HCT116 (cell line): ENCODE results near the gene SRPK3. TPM values are rescaled to one million over a fixed set of nuclear protein-coding genes. Genes with fewer than 3 reads are reported as not detected.
"Not testable (repeated sequence)": the region's sequence is repeated elsewhere in the genome, so short reads cannot be mapped to it uniquely, and the experiment has no call there.

Source experiments
- ATAC-seq: fragments of 200-7000 bp; cut with Tn5 transposase; 2 replicates; pipeline ENCODE4 v1.9.1; 2020; ENCODE audit warnings: mild to moderate bottlenecking, moderate library complexity
- BruUV-seq: library from RNA; stranded (reverse); fragments of 400-500 nt; replicated peaks from 2 replicates; lab custom pipeline; 2021; lab: Mats Ljungman, UMichigan
- CTCF ChIA-PET: fragments of 300-600 bp; sonication (Branson Sonifier 250); formaldehyde crosslinking; loops from one replicate; lab custom pipeline; 2021; ENCODE audit warnings: antibody characterized with exemption; lab: Charles Lee
- POLR2A ChIA-PET: fragments of 300-600, 350-600 bp; sonication (Branson Sonifier 250); formaldehyde crosslinking; loops from one replicate; lab custom pipeline; 2021; ENCODE audit warnings: antibody characterized with exemption; lab: Charles Lee
- RAD21 ChIA-PET, 2 experiments: fragments of 300-600 bp; sonication (Branson Sonifier 250); formaldehyde crosslinking; loops; one replicate each; lab custom pipeline; 2023; ENCODE audit warnings: low total read pairs in 2 of 2; ENCODE audit not compliant: uncharacterized antibody in 2 of 2, unreplicated experiment in 2 of 2, low non-redundant PET in 1 of 2; lab: Charles Lee
- DNase-seq: peaks from one replicate; pipeline ENCODE4 v3.0.0-alpha.2; 2010; ENCODE audit warnings: low read depth, low spot score
- H2AFZ ChIP-seq: fragments of 200-600 bp; shearing (Covaris generic), sonication (generic); 2 replicates; pipeline ENCODE4 v1.6.1; 2017; ENCODE audit warnings: low read depth, mixed run types, mixed read lengths, antibody characterized with exemption, low read length; ENCODE audit not compliant: poor library complexity, severe bottlenecking
- H3K27ac ChIP-seq: 2 replicates; pipeline ENCODE4 v1.5.1; 2012; ENCODE audit warnings: low read depth, low read length
- H3K27me3 ChIP-seq: fragments of 200-600 bp; sonication (generic); 2 replicates; pipeline ENCODE4 v1.6.1; 2016; ENCODE audit warnings: mixed run types, low read length, mixed read lengths; ENCODE audit not compliant: insufficient read depth
- H3K36me3 ChIP-seq, 2 experiments: fragments of 200-500 bp in 1 of 2; fragments of 200-600 bp in 1 of 2; sonication (Bioruptor generic) in 1 of 2; sonication (generic) in 1 of 2; 2 replicates each; pipeline versions ENCODE4 v1.5.1 to v1.6.1; 2014 to 2016; ENCODE audit warnings: low read length in 2 of 2, inconsistent platforms in 1 of 2, mixed read lengths in 1 of 2, mixed run types in 1 of 2; ENCODE audit not compliant: insufficient read depth in 2 of 2, control insufficient read depth in 1 of 2
- H3K4me1 ChIP-seq, 2 experiments: fragments of 200-600 bp in 1 of 2; sonication (generic) in 1 of 2; 2 replicates each; pipeline versions ENCODE4 v1.5.1 to v1.6.1; 2012 to 2017; ENCODE audit warnings: low read length in 2 of 2, inconsistent platforms in 1 of 2, mild to moderate bottlenecking in 1 of 2, mixed read lengths in 1 of 2, mixed run types in 1 of 2, moderate library complexity in 1 of 2; ENCODE audit not compliant: insufficient read depth in 2 of 2, control insufficient read depth in 1 of 2
- H3K4me2 ChIP-seq: fragments of 200-600 bp; sonication (generic); 2 replicates; pipeline ENCODE4 v1.6.1; 2017; ENCODE audit warnings: mixed run types, low read length, mixed read lengths
- H3K4me3 ChIP-seq, 2 experiments: fragments of 200-600 bp in 1 of 2; sonication (generic) in 1 of 2; replicated peaks in 1 of 2; 2 replicates each; pipeline ENCODE4 v1.5.1; 2011 to 2016; ENCODE audit warnings: low read length in 2 of 2, control low read depth in 1 of 2, low read depth in 1 of 2, mild to moderate bottlenecking in 1 of 2, mixed read lengths in 1 of 2, mixed run types in 1 of 2
- H3K79me2 ChIP-seq: fragments of 200-600 bp; sonication (generic); 2 replicates; pipeline ENCODE4 v1.6.1; 2017; ENCODE audit warnings: mild to moderate bottlenecking, mixed run types, low read length, moderate library complexity, mixed read lengths; ENCODE audit not compliant: insufficient read depth
- H3K9ac ChIP-seq: fragments of 200-600 bp; sonication (generic); 2 replicates; pipeline ENCODE4 v1.6.1; 2016; ENCODE audit warnings: low read length, mixed read lengths
- H3K9me2 ChIP-seq: fragments of 200-600 bp; sonication (generic), shearing (Covaris generic); 2 replicates; pipeline ENCODE4 v1.6.1; 2017; ENCODE audit warnings: mixed run types, mild to moderate bottlenecking, moderate library complexity; ENCODE audit not compliant: insufficient read depth
- H3K9me3 ChIP-seq, 2 experiments: fragments of 200-500 bp in 1 of 2; fragments of 200-600 bp in 1 of 2; sonication (Bioruptor generic) in 1 of 2; sonication (generic) in 1 of 2; 2 replicates each; pipeline ENCODE4 v1.6.1; 2014 to 2017; ENCODE audit warnings: low read length in 2 of 2, mixed read lengths in 2 of 2, inconsistent platforms in 1 of 2, low read depth in 1 of 2, mild to moderate bottlenecking in 1 of 2, mixed run types in 1 of 2, moderate library complexity in 1 of 2; ENCODE audit not compliant: control insufficient read depth in 1 of 2, insufficient read depth in 1 of 2
- H4K20me1 ChIP-seq: fragments of 200-600 bp; sonication (generic), shearing (Covaris generic); 2 replicates; pipeline ENCODE4 v1.6.1; 2017; ENCODE audit warnings: mixed run types, mild to moderate bottlenecking, moderate library complexity; ENCODE audit not compliant: insufficient read depth
- REST ChIP-seq: IDR thresholded peaks from 2 replicates; pipeline ENCODE4 v1.6.1; 2012; ENCODE audit warnings: low read depth
- intact Hi-C: fragments of 100-400 bp; cut with micrococcal nuclease; formaldehyde crosslinking; loops from 2 replicates; pipeline ENCODE4 v1.10.0; 2022
- total RNA-seq: library from RNA; stranded (reverse); gene quantifications from one replicate; pipeline ENCODE4 v1.2.1, GENCODE V29; 2021; ENCODE audit not compliant: unreplicated experiment

Gene SRPK3
- total RNA-seq, 1 experiment from 2014 or later = not detected

DNA sequence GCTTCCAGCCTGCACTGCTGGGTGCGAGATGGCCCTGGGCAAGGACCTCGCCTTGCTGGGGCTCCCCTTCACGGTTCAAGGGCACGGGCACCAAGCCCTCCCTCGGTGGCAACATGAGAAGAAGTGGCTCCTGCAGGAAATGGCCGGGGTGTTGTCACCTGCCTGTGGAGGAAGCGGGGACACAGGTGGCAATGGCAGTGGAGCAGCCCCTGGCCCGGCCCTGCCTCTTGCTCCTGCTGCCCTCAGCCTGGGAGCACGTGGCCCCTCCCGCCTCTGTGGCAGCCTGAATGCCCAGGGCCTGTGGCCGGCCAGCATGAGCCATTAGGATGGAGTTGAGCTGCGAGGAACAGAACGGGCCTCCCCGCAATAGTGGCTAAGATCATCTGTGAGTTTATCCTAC is 39.4 kb upstream of the SRPK3 start (continued):
- TF ChIP-seq REST = no peak
- TF ChIP-seq, all 23 proteins: peak for 0

- DNase-seq, H3K9me2 ChIP-seq, H2AFZ ChIP-seq, H4K20me1 ChIP-seq, H3K79me2 ChIP-seq, BruUV-seq, RAD21 ChIA-PET, intact Hi-C loops, H3K9me3 ChIP-seq, H3K27me3 ChIP-seq, ATAC-seq, H3K4me1 ChIP-seq, CTCF ChIA-PET, H3K36me3 ChIP-seq, H3K9ac ChIP-seq, POLR2A ChIA-PET, H3K4me3 ChIP-seq, H3K4me2 ChIP-seq, H3K27ac ChIP-seq: not testable (repeated sequence)
Observed at GRCh38 chrX:153742111-153742510, 38.7 kb upstream of the SRPK3 start.

- H3K4me2 ChIP-seq, H3K36me3 ChIP-seq, H3K4me1 ChIP-seq, H3K9ac ChIP-seq, POLR2A ChIA-PET, intact Hi-C loops, H2AFZ ChIP-seq, H3K9me2 ChIP-seq, DNase-seq, BruUV-seq, CTCF ChIA-PET, H3K27ac ChIP-seq, H3K79me2 ChIP-seq, ATAC-seq, H3K27me3 ChIP-seq, RAD21 ChIA-PET, H3K9me3 ChIP-seq, H3K4me3 ChIP-seq, H4K20me1 ChIP-seq: not testable (repeated sequence)
Observed at GRCh38 chrX:153742796-153743467, 37.9 kb upstream of the SRPK3 start.

- intact Hi-C loops, H3K9ac ChIP-seq, ATAC-seq, H3K9me2 ChIP-seq, CTCF ChIA-PET, H3K4me1 ChIP-seq, H3K4me3 ChIP-seq, H3K79me2 ChIP-seq, H3K36me3 ChIP-seq, H3K9me3 ChIP-seq, H4K20me1 ChIP-seq, H2AFZ ChIP-seq, H3K27ac ChIP-seq, H3K4me2 ChIP-seq, DNase-seq, H3K27me3 ChIP-seq, BruUV-seq, POLR2A ChIA-PET, RAD21 ChIA-PET: not testable (repeated sequence)
Observed at GRCh38 chrX:153743468-153744209, 37.2 kb upstream of the SRPK3 start.
